ENCODE results near the gene NRXN3.

NRXN3 gene

GRCh38 chr14:78752518-78753188 lies 582.5 kb downstream of the NRXN3 start:
- no peak for DNase-seq

- no peak for DNase-seq
These were observed 583.9 kb downstream of the NRXN3 start for GRCh38 chr14:78754059-78754458.

GRCh38 chr14:78758333-78758732 lies 588.2 kb downstream of the NRXN3 start:
- DNase-seq: no peak

GRCh38 chr14:78762331-78762730 lies 592.2 kb downstream of the NRXN3 start:
- no peak for DNase-seq

- no peak for DNase-seq
These were observed 593.6 kb downstream of the NRXN3 start for GRCh38 chr14:78763746-78764145.

GRCh38 chr14:78764240-78764639 lies 594.1 kb downstream of the NRXN3 start:
- DNase-seq: no peak

- no peak for DNase-seq
These were observed 594.5 kb downstream of the NRXN3 start for GRCh38 chr14:78764645-78765044.

- no peak for DNase-seq
These were observed 597.3 kb downstream of the NRXN3 start for GRCh38 chr14:78767436-78767835.

GRCh38 chr14:78782551-78782950 lies 612.4 kb downstream of the NRXN3 start:
- no peak for DNase-seq

- no peak for DNase-seq
These were observed 615.1 kb downstream of the NRXN3 start for GRCh38 chr14:78785265-78785664.

GRCh38 chr14:78788467-78789360 lies 618.5 kb downstream of the NRXN3 start:
- DNase-seq: no peak

GRCh38 chr14:78790271-78790670 lies 620.1 kb downstream of the NRXN3 start:
- no peak for DNase-seq

- DNase-seq: no peak
These were observed 628.6 kb downstream of the NRXN3 start for GRCh38 chr14:78798757-78799156.

GRCh38 chr14:78805570-78805969 lies 635.4 kb downstream of the NRXN3 start:
- no peak for DNase-seq

- no peak for DNase-seq
These were observed 652.9 kb downstream of the NRXN3 start for GRCh38 chr14:78823035-78823434.

GRCh38 chr14:78823516-78823915 lies 653.3 kb downstream of the NRXN3 start:
- no peak for DNase-seq

GRCh38 chr14:78829274-78829673 lies 659.1 kb downstream of the NRXN3 start:
- no peak for DNase-seq

GRCh38 chr14:78834766-78835451 lies 664.7 kb downstream of the NRXN3 start:
- no peak for DNase-seq

- no peak for DNase-seq
These were observed 665.7 kb downstream of the NRXN3 start for GRCh38 chr14:78835909-78836308.

GRCh38 chr14:78836777-78837176 lies 666.6 kb downstream of the NRXN3 start:
- DNase-seq: no peak

- DNase-seq: no peak
These were observed 668.8 kb downstream of the NRXN3 start for GRCh38 chr14:78838959-78839358.

GRCh38 chr14:78840898-78841297 lies 670.7 kb downstream of the NRXN3 start:
- DNase-seq: no peak

- no peak for DNase-seq
These were observed 677.6 kb downstream of the NRXN3 start for GRCh38 chr14:78847801-78848200.
